ENCODE measurements around the gene DUSP15. TPM values are rescaled to one million over a fixed set of nuclear protein-coding genes. Genes with fewer than 3 reads are reported as not detected.

DUSP15 gene
- not detected in 2 replicates for total RNA-seq (2012; rRNA removed)
- not detected in 2 replicates for polyA plus RNA-seq (2012; rRNA removed)
- polyA plus RNA-seq (2012; cell fraction: cytosol; rRNA removed): not detected in 2 replicates
- not detected in 2 replicates for polyA plus RNA-seq (2012; cell fraction: nucleus; rRNA removed; ENCODE audit: low replicate concordance)
- Bru-seq, nascent RNA: not detected
- not detected for BruChase-seq, experiment 1, labeled RNA remaining after a 6-hour chase
- not detected for BruChase-seq, experiment 2, labeled RNA remaining after a 2-hour chase
- long read RNA-seq: 0 reads

DNA sequence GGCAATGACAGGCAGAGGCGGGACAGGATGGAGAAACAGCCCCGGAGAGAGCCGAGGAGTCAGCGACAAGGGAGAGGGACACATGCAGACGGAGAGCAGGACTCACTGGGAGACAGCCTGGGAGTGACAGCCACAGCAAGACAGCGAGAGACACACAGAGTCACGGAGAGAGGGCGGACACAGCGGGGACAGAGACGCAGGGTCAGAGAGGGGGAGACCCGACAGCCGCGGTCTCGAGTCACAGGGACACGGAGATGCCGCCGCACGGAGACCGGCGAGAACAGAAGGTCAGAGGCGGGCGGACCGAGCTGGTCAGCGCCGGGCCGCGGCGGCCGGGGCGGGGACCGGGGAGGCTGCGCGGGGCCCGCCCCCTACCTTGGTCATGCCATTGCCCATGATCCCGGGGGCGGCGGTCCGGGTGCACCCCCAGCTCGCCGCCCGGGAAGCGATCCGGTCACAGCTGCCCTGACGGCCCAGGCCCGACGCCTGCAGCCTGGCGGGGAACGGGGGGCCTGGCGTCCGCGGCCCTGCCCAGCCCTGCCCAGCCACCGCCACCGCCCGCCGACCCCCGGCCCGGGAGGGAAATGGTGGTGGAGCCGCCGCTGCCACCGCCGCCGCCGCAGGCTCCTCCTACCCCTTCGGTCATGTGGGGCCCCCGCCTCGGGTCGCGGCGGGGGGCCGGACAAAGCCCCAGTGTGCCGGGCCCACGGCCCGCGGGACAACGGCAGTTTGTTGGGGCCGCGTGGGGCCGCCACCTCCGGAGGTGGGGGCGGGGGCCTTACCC is at the start of gene DUSP15, which contains the start of gene TTLL9:
DUSP15 (minus strand) TSS at position 586 of the 784 bp plus-strand sequence; CDS start at position 396, 190 bp downstream.
TTLL9 (plus strand) TSS at position 693 of the 784 bp plus-strand sequence. CDS start 493 bp downstream, outside the sequence.
- Histone ChIP-seq H3K9ac (ENCODE audit: low read depth, low read length) (no peak within 1 kb of the TSS), H3K9me3 (ENCODE audit: control insufficient read depth, insufficient read depth, low read length) (peaks cover 2% of the 10 kb centered on the region; the same call in 1 of the 2 replicates), H3K18ac (ENCODE audit: low read depth, low read length) (no peak within 1 kb of the TSS), H3K4me1 (ENCODE audit: control insufficient read depth, insufficient read depth, low read length) (no peaks in the 10 kb centered on the region), H4K8ac (ENCODE audit: low read depth in 2 of 2, low read length in 2 of 2) (no peak within 1 kb of the TSS), H3K4ac (ENCODE audit: low read depth, low read length) (no peak within 1 kb of the TSS), H3K4me2 (ENCODE audit: low read depth, low read length) (peak within 1 kb of the TSS; percentile 97), H3K23ac (ENCODE audit: low read depth, low read length) (peak within 1 kb of the TSS; percentile 93), H2AK9ac (replicated peaks; ENCODE audit: low read depth, low read length, poor library complexity) (peak within 1 kb of the TSS; percentile 45), H2BK20ac (ENCODE audit: low read depth, low read length) (no peak within 1 kb of the TSS), H3K4me3 (ENCODE audit: insufficient read depth, low read depth, low read length) (peak within 1 kb of the TSS; percentile 42), H3K79me1 (ENCODE audit: low read depth in 1 of 2, low read length in 2 of 2) (no peaks in the 10 kb centered on the region), H3K9me1 (ENCODE audit: insufficient read depth, low read length) (no peaks in the 10 kb centered on the region; the same call in 1 of the 2 replicates), H3K27ac (ENCODE audit: insufficient read depth, low read length) (no peak within 1 kb of the TSS), H2BK15ac (ENCODE audit: low read depth, low read length) (no peak within 1 kb of the TSS), H4K5ac (ENCODE audit: low read depth, low read length) (no peak within 1 kb of the TSS), H2BK5ac (ENCODE audit: low read depth, low read length, poor library complexity, severe bottlenecking) (no peak within 1 kb of the TSS), H4K91ac (ENCODE audit: insufficient read depth, low read depth, low read length) (no peak within 1 kb of the TSS), H2BK120ac (ENCODE audit: low read depth, low read length) (no peak within 1 kb of the TSS), H2AFZ (replicated peaks; ENCODE audit: low read length, poor library complexity) (peak within 1 kb of the TSS; percentile 83), H3K27me3 (ENCODE audit: control insufficient read depth, insufficient read depth, low read length) (peaks cover 68% of the 10 kb centered on the region), H3K14ac (replicated peaks; ENCODE audit: low read depth, low read length) (no peak within 1 kb of the TSS), H3K56ac (ENCODE audit: extremely low read depth, insufficient read depth, low read length) (no peak within 1 kb of the TSS), H3K36me3 (ENCODE audit: control insufficient read depth, insufficient read depth, low read length) (no peaks in the 10 kb centered on the region), H4K20me1 (ENCODE audit: insufficient read depth, low read length) (no peaks in the 10 kb centered on the region), H2AK5ac (ENCODE audit: low read depth, low read length) (no peak within 1 kb of the TSS; the same call in 1 of the 2 replicates)
- intact Hi-C loops (cut with micrococcal nuclease) (no loop called here), in situ Hi-C loops (cut with MboI; ENCODE audit: low sequenced_read_pairs) (no loop called here), dilution Hi-C loops (cut with HindIII; ENCODE audit: low sequenced_read_pairs, unreplicated experiment) (no loop called here)
- peak; percentile 86 for ATAC-seq (ENCODE audit: low read depth)
- WGBS, 2 experiments (ENCODE audit: extremely low coverage in 2 of 2, insufficient read length in 1 of 2): 1% methylated on average over 36 of the region's 80 CpGs; no CpG with 5 or more reads in 1 of the 2 experiments
- BruUV-seq (replicated peaks): no TSS peak
- POLR2A ChIA-PET (ENCODE audit: unreplicated experiment): no interaction called here
- DNase-seq: no peak
- CTCF ChIA-PET: no interaction called here
- TF ChIP-seq MXI1 (IDR thresholded peaks at IDR 0.05; ENCODE audit: borderline replicate concordance, low read depth, low read length) (no peak), CEBPB (IDR thresholded peaks at IDR 0.05; ENCODE audit: low read depth, low read length) (no peak), MAFK (IDR thresholded peaks at IDR 0.05; ENCODE audit: low read depth, low read length) (no peak), MAZ (IDR thresholded peaks at IDR 0.05; ENCODE audit: borderline replicate concordance, low read depth, low read length) (no peak), RCOR1 (IDR thresholded peaks at IDR 0.05; ENCODE audit: insufficient replicate concordance, low read length) (no peak), USF2 (IDR thresholded peaks at IDR 0.05; ENCODE audit: low read depth, low read length) (no peak), POLR2A (IDR thresholded peaks at IDR 0.05; ENCODE audit: low read depth, low read length) (no peak), CTCF (conservative IDR thresholded peaks at IDR 0.05; ENCODE audit: low read depth, low read length) (no peak), NFE2L2 (IDR thresholded peaks at IDR 0.05; ENCODE audit: low read depth, low read length) (no peak), SMC3 (IDR thresholded peaks at IDR 0.05; ENCODE audit: low read depth, low read length) (no peak), RAD21 (IDR thresholded peaks at IDR 0.05; ENCODE audit: low read length) (no peak), RFX5 (IDR thresholded peaks at IDR 0.05; ENCODE audit: low read depth, low read length) (no peak), FOS (IDR thresholded peaks at IDR 0.05; ENCODE audit: low read depth, low read length) (no peak)
- TF ChIP-seq, protein P1, sequence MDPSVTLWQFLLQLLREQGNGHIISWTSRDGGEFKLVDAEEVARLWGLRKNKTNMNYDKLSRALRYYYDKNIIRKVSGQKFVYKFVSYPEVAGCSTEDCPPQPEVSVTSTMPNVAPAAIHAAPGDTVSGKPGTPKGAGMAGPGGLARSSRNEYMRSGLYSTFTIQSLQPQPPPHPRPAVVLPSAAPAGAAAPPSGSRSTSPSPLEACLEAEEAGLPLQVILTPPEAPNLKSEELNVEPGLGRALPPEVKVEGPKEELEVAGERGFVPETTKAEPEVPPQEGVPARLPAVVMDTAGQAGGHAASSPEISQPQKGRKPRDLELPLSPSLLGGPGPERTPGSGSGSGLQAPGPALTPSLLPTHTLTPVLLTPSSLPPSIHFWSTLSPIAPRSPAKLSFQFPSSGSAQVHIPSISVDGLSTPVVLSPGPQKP (IDR thresholded peaks at IDR 0.05; ENCODE audit: borderline replicate concordance, low read depth, low read length): no peak
